HG02870 (cell line): Measurements from ENCODE around the gene ZNF430.
"Not testable (repeated sequence)": the region's sequence is repeated elsewhere in the genome, so short reads cannot be mapped to it uniquely, and the experiment has no call there.

Source experiments
- ATAC-seq: cut with Tn5 transposase; IDR thresholded peaks from one replicate; pipeline ENCODE4 v1.9.1; 2021; ENCODE audit warnings: mild to moderate bottlenecking, moderate library complexity; ENCODE audit not compliant: unreplicated experiment

ZNF430 gene

GRCh38 chr19:21020298-21021227 lies at the start of gene ZNF430:
Gene ZNF430, plus strand, starts transcription at chr19:21020657. Its CDS starts 144 bp downstream, at chr19:21020801.
- peak; percentile 95 for ATAC-seq

- not testable (repeated sequence) for ATAC-seq
Observed at GRCh38 chr19:20992788-20993187, 27.7 kb upstream of the ZNF430 start.

GRCh38 chr19:20999731-21000352 lies 20.6 kb upstream of the ZNF430 start:
- peak; percentile 100 for ATAC-seq

GRCh38 chr19:21021238-21021637 lies 781 bp downstream of the ZNF430 start:
- ATAC-seq = not testable (repeated sequence)

DNA sequence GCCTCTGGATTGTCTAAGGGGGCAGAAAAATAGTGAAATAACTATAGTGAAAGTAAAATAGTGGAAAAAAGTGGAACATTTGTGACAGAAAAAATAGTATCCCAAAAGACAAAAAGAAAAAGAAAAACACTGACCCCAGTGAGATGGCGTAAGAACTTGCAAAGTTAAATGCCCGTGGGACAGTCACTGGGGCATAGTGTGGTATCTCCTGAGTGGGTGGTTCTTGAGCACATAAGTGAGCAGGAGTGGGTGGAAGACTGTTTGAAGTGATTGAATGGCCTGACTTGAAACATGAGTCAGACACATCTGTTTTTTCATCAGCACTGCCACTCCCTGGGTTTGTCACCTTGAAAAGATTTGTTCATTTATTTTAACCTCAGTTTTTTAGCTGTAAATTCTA lies 2.5 kb downstream of the ZNF430 start:
- no peak for ATAC-seq

DNA sequence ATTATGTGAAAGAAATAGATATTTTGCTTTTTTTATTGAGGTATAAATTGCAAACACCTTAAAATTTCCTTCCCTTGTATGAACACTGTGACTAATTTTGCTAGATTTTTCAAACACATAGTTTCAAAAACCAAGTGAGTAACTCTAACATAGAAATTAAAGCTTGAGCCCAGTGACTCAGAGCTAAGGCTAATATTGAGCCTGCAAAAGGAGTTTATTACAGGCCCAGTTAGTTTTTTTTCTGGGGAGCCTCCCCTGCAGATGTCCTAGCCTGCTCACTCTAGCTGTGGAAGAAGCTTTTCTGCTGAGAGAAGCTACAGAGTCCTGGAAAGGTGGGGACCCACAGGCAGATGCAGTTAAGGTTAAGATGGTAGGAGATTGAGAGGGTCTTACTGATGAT lies 3.4 kb downstream of the ZNF430 start:
- no peak for ATAC-seq

- ATAC-seq = peak; percentile 26
Observed at GRCh38 chr19:21028969-21029268, 8.5 kb downstream of the ZNF430 start.

DNA sequence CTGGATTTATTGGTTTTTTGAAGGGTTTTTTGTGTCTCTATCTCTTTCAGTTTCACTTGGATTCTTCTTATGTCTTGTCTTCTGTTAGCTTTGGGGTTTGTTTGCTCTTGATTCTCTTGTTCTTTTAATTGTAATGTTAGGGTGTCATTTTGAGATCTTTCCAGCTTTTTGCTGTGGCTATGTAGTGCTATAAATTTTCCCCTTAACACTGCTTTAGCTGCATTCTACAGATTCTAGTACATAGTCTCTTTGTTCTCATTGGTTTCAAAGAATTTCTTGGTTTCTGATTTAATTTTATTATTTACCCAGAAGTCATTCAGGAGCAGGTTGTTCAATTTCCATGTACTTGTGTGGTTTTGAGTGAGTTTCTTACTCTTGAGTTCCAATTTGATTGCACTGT lies 24.6 kb downstream of the ZNF430 start:
- no peak for ATAC-seq

GRCh38 chr19:21046489-21046888 lies 26.0 kb downstream of the ZNF430 start:
- no peak for ATAC-seq

DNA sequence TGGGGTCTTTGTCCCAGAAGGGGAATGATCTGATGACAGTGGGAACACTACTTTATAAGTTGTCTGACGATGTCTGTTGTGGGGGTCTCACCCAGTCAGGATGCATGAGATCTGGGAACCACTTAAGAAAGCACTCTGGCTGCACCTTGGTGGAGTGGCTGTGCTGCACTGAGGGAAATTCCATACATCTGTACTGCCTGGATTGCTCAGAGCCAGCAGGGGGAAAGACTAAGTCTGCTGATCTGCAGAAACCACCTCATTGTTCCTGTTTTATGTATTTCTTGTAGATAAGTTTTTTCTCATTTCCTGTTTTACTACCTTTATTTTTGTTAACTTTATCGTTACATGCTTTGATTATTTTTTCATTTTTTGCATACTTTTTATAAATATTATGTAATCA lies 27.3 kb downstream of the ZNF430 start:
- no peak for ATAC-seq

DNA sequence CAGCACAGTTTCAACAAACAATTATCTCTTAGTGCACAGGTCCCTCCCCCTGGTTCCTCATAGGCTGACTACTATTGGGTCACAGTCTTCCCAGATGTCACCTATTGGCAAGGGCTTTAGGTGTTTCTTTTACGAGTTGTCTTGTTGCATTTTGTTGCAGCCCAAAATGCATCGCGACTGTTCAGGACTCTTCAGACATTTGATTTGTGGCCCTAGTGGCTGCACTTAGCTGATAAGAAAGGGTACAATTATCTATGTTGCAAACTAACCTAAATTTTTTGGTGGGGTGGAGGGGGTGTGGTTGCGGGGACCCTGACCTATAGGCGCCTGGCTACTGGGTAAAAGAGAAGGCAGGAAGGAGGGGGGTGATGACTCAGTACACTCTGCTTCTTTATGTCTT lies 32.4 kb downstream of the ZNF430 start:
- ATAC-seq = no peak

DNA sequence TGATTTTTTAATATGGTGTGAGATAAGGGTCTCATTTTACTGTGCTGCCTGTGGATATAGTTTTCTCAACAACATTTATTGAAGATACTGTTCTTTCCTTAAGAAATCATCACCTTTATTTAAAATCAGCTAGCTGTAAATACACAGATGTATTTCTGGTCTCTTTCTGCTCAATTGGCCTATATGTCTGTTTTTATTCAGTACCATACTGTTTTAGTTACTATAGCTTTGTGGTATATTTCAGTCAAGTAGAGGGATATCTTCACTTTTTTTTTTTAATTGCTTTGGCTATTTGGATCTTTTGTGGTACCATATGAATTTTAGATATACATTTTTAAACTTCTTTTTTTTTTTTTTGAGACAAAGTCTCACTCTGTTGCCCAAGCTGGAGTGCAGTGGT lies 44.9 kb downstream of the ZNF430 start:
- no peak for ATAC-seq

DNA sequence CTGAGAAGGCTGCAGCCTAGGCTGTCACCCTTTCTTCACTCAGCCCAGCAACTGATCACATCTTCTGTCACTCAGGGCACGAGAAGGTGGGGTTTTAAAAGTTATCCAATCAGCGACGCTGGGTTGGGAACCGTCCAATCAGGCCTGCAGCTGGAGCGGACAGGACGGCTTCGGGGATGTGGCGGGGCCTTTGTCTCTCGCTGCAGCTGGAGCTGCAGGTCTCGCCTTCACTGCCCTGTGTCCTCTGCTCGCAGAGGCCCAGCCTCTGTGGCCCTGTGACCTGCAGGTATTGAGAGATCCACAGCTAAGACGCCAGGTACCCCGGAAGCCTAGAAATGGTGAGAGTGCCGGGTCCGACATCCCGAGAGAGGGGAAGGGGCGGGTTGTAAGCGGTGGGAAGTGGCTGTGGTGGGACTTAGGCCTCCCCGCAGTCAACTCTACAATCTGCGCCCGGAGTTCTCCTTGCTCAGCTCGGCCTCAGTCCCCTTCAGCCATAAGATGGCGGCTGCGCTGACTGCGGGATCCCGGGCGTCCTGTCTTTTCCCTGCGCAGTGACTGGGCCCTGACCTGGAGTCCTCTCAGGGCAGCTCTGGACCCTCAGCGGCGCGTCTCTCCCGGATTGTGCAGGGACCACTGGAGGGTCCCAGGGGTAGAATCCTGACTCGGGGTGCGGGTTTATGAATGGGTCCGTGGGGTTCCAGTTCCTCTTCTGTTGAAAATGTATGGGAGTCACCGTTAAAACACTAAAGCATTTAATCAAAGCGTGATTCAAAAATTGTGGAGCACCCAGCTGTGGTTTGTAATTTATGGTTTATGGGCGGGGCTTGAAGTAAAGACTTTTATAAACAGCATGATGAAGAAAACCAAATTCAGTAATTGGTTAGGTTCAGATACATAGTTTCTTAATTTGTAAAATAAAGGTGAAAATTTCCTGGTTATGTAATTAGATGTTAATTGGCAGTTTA lies 61.8 kb downstream of the ZNF430 start, which contains the start of gene ZNF714:
ZNF714 (plus strand) TSS at position 193 of the 965 bp plus-strand sequence. CDS start 16,066 bp downstream, outside the sequence.
- ATAC-seq = peak; percentile 97

GRCh38 chr19:21084343-21084742 lies 63.9 kb downstream of the ZNF430 start:
- no peak for ATAC-seq

DNA sequence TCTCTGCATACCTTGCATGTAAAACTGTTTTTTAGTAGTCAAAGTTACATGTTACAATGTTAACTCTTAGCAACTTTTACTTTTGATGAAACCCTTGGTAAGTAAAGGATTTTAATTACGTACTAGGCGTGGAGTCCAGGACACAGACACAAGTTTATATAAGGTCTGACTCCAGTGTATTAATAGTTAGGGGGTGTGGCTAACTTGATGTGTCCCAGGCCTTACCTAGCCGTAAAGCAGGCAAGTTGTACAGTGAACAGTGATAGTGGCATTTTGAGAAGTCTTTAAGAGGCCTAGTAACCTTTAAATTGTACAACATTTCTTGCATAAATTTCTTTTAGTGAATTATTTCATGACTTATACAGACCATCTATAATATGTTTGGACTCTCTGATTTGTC lies 67.4 kb downstream of the ZNF430 start:
- ATAC-seq = no peak

DNA sequence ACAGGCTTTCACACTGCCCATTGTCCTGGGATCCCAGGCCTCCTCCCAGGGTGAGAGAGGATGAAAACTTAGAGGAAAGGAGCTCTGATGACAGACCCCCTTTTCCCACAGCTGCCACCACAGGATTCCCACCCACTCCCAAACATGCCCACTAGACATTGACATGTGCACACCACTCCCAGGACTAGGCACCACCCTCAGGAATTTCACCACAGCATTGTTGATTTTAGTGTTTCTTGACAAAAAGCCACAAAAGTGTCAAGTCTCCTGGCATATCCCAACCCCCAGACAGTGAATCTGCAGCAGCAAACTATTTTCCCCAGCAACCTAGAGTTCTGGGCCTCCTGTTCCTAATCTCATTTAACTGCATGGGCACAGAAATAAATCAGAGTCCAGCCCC lies 71.7 kb downstream of the ZNF430 start:
- no peak for ATAC-seq

DNA sequence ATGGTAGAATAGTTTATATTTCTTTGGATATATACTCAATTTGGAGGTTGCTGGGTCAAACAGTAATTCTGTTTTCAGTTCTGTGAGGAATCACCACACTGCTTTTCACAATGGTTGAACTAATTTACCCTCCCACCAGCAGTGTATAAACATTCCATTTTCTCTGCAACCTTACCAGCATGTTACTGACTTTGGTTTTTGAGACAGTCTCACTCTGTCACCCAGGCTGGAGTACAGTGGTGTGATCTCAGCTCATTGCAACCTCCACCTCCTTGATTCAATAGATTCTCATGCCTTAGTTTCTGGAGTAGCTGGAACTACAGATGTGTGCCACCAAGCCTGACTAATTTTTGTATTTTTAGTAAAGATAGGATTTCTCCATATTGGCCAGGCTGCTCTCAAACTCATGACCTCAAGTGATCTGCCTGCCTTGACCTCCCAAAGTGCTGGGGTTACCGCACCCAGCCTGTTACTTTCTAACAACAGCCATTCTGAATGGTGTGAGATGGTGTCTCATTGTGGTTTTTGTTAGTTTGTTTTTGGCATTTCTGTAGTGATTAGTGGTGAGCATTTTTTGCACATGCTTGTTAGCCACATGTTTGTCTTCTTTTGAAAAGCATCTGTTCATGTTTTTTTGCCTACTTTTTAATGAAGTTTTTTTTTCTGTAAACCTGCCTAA lies 74.0 kb downstream of the ZNF430 start:
- ATAC-seq = no peak

- no peak for ATAC-seq
Observed at GRCh38 chr19:21098291-21098690, 77.8 kb downstream of the ZNF430 start.

- ATAC-seq = no peak
Observed at GRCh38 chr19:21101521-21102242, 81.2 kb downstream of the ZNF430 start.

DNA sequence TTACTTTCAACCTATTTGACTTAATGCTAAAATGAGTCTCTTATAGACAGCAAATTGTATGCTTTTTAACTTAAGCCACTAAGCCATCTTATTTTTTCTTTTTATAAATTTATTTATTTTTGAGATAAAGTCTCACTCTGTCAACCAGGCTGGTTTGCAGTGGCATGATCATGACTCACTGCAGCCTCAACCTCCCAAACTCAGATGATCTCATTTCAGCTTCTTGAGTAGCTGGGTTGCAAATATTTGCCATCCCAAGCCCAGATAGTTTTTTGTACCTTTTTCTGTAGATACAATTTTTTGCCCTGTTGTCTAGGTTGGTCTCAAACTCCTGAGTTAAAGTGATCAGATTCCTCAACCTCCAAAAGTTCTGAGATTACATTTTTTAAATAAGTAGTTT lies 88.7 kb downstream of the ZNF430 start:
- ATAC-seq = no peak
